SK-N-SH (cell line): ENCODE data around the gene ARMH4. TPM values are rescaled to one million over a fixed set of nuclear protein-coding genes. Genes with fewer than 3 reads are reported as not detected.

Source experiments
- CTCF ChIA-PET: fragments of 300-600, 350-600 bp; formaldehyde crosslinking; extraction: SDS; loops from one replicate; lab custom pipeline; 2021; lab: Yijun Ruan, JAX
- POLR2A ChIA-PET: fragments of 350-600 bp; sonication (Branson Sonifier 250); formaldehyde crosslinking; extraction: SDS; loops from one replicate; lab custom pipeline; 2020; ENCODE audit warnings: antibody characterized with exemption, inconsistent platforms; lab: Yijun Ruan, JAX
- DNase-seq: peaks from one replicate; pipeline ENCODE4 v3.0.0; 2012
- H2AFZ ChIP-seq: fragments of 200-600 bp; sonication (generic); 2 replicates; pipeline ENCODE4 v1.8.1; 2016; ENCODE audit warnings: antibody characterized with exemption, mild to moderate bottlenecking, low read depth
- H3F3A ChIP-seq: fragments of 200-600 bp; sonication (generic); replicated peaks from 2 replicates; pipeline ENCODE3; 2016; ENCODE audit warnings: antibody characterized with exemption, mild to moderate bottlenecking; ENCODE audit not compliant: insufficient read depth
- H3K27ac ChIP-seq, 2 experiments: fragments of 200-500 bp in 1 of 2; fragments of 200-600 bp in 1 of 2; sonication (Bioruptor generic) in 1 of 2; sonication (generic), shearing (Covaris generic) in 1 of 2; 2 replicates each; pipeline versions ENCODE4 v1.5.1 to v1.6.1; 2014 to 2016; ENCODE audit warnings: low read depth in 2 of 2, inconsistent platforms in 1 of 2, low read length in 1 of 2, mild to moderate bottlenecking in 1 of 2, mixed read lengths in 1 of 2
- H3K27me3 ChIP-seq: fragments of 200-600 bp; sonication (generic), shearing (Covaris generic); 2 replicates; pipeline ENCODE4 v1.6.1; 2016; ENCODE audit warnings: mixed run types; ENCODE audit not compliant: insufficient read depth
- H3K36me3 ChIP-seq, 2 experiments: fragments of 200-500 bp in 1 of 2; fragments of 200-600 bp in 1 of 2; sonication (Bioruptor generic) in 1 of 2; sonication (generic) in 1 of 2; replicated peaks in 1 of 2; 2 replicates each; pipeline versions ENCODE3 to v1.5.1; 2014 to 2016; ENCODE audit warnings: low read length in 1 of 2, mild to moderate bottlenecking in 1 of 2; ENCODE audit not compliant: insufficient read depth in 2 of 2, control insufficient read depth in 1 of 2
- H3K4me1 ChIP-seq, 2 experiments: fragments of 200-500 bp in 1 of 2; fragments of 200-600 bp in 1 of 2; sonication (Bioruptor generic) in 1 of 2; sonication (generic), shearing (Covaris generic) in 1 of 2; 2 replicates each; pipeline versions ENCODE4 v1.5.1 to v1.6.1; 2014 to 2016; ENCODE audit warnings: low read depth in 1 of 2, low read length in 1 of 2, mixed run types in 1 of 2; ENCODE audit not compliant: insufficient read depth in 2 of 2, control insufficient read depth in 1 of 2
- H3K4me2 ChIP-seq: fragments of 200-600 bp; sonication (generic), shearing (Covaris generic); 2 replicates; pipeline ENCODE4 v1.6.1; 2017; ENCODE audit warnings: mixed run types
- H3K4me3 ChIP-seq, 2 experiments: fragments of 200-500 bp in 1 of 2; fragments of 200-600 bp in 1 of 2; sonication (Bioruptor generic) in 1 of 2; sonication (generic), shearing (Covaris generic) in 1 of 2; 2 replicates each; pipeline versions ENCODE4 v1.5.1 to v1.8.1; 2014 to 2016; ENCODE audit warnings: low read depth in 2 of 2, inconsistent platforms in 1 of 2, low read length in 1 of 2, mild to moderate bottlenecking in 1 of 2, mixed read lengths in 1 of 2, moderate library complexity in 1 of 2
- H3K79me2 ChIP-seq: fragments of 200-600 bp; sonication (generic); 2 replicates; pipeline ENCODE4 v1.8.1; 2017; ENCODE audit warnings: mild to moderate bottlenecking; ENCODE audit not compliant: insufficient read depth
- H3K9ac ChIP-seq: fragments of 200-600 bp; sonication (generic); 2 replicates; pipeline ENCODE4 v1.6.1; 2017; ENCODE audit warnings: mixed run types
- H3K9me2 ChIP-seq: fragments of 200-600 bp; sonication (generic); 2 replicates; pipeline ENCODE4 v1.6.1; 2017; ENCODE audit warnings: mixed run types
- H3K9me3 ChIP-seq: fragments of 200-600 bp; sonication (generic); 2 replicates; pipeline ENCODE4 v1.6.1; 2017; ENCODE audit warnings: mixed run types, mild to moderate bottlenecking, moderate library complexity
- H4K20me1 ChIP-seq: fragments of 200-600 bp; sonication (generic); 2 replicates; pipeline ENCODE4 v1.6.1; 2017; ENCODE audit warnings: mild to moderate bottlenecking, mixed run types; ENCODE audit not compliant: insufficient read depth
- EP300 ChIP-seq, 2 experiments: IDR thresholded peaks; 2 replicates each; pipeline versions ENCODE4 v1.4.0 to v1.6.1; 2012; ENCODE audit warnings: borderline replicate concordance in 1 of 2, low read depth in 1 of 2, low read length in 1 of 2
- EZH2phosphoT487 ChIP-seq: fragments of 200-600 bp; sonication (generic); IDR thresholded peaks from 2 replicates; pipeline ENCODE4 v1.6.1; 2017; ENCODE audit warnings: low read depth, mixed run types, mild to moderate bottlenecking, antibody characterized with exemption, moderate library complexity, borderline replicate concordance
- FOXJ3 ChIP-seq: sonication (generic); formaldehyde crosslinking; IDR thresholded peaks from 2 replicates; pipeline ENCODE4 v1.5.1; 2020; ENCODE audit warnings: mild to moderate bottlenecking, missing genetic modification reagents
- GABPA ChIP-seq: IDR thresholded peaks from 2 replicates; pipeline ENCODE4 v1.4.0; 2012; ENCODE audit warnings: low read depth, mild to moderate bottlenecking
- GATA2 ChIP-seq: sonication (generic); formaldehyde crosslinking; IDR thresholded peaks from 2 replicates; pipeline ENCODE4 v1.5.0; 2020; ENCODE audit warnings: mild to moderate bottlenecking, missing genetic modification reagents
- NFIC ChIP-seq: IDR thresholded peaks from 2 replicates; pipeline ENCODE4 v1.4.0; 2012; ENCODE audit warnings: borderline replicate concordance
- POLR2AphosphoS5 ChIP-seq: IDR thresholded peaks from 2 replicates; pipeline ENCODE4 v1.6.1; 2012; ENCODE audit warnings: low read depth, low read length
- RAD21 ChIP-seq: IDR thresholded peaks from 2 replicates; pipeline ENCODE4 v1.6.1; 2012; ENCODE audit warnings: mild to moderate bottlenecking, low read length
- RCOR1 ChIP-seq: fragments of 150-350 bp; IDR thresholded peaks from 2 replicates; pipeline ENCODE4 v1.6.1; 2017; ENCODE audit warnings: antibody characterized with exemption, low read length
- RFX5 ChIP-seq: IDR thresholded peaks from 2 replicates; pipeline ENCODE4 v1.6.1; 2012; ENCODE audit warnings: mild to moderate bottlenecking, improper control_type of control experiment, low read length
- RXRA ChIP-seq: IDR thresholded peaks from 2 replicates; pipeline ENCODE4 v1.4.0; 2012; ENCODE audit warnings: low read depth, mild to moderate bottlenecking, borderline replicate concordance
- SMC3 ChIP-seq: IDR thresholded peaks from 2 replicates; pipeline ENCODE4 v1.6.1; 2012; ENCODE audit warnings: low read depth, low read length, improper control_type of control experiment
- TEAD4 ChIP-seq: IDR thresholded peaks from 2 replicates; pipeline ENCODE4 v1.4.0; 2012; ENCODE audit warnings: mild to moderate bottlenecking, borderline replicate concordance; ENCODE audit not compliant: insufficient read depth
- WGBS: methylation state at CpG from one replicate; pipeline ENCODE4 v1.1.6; 2017; ENCODE audit warnings: low lambda C conversion rate; 5-methylcytosine and 5-hydroxymethylcytosine counted together
- polyA plus RNA-seq, 3 experiments: library from polyadenylated mRNA; depleted of rRNA; stranded (reverse); fragments of >200 nt; gene quantifications; 2 replicates each; pipeline ENCODE4 v1.2.3, GENCODE V29; 2012
- TF ChIP-seq, protein P1 (sequence below): IDR thresholded peaks from 2 replicates; pipeline ENCODE4; 2012

Gene ARMH4
- polyA plus RNA-seq, 1 of the 3 experiments (the other 2 are of a cell fraction) = 0.39 TPM

DNA sequence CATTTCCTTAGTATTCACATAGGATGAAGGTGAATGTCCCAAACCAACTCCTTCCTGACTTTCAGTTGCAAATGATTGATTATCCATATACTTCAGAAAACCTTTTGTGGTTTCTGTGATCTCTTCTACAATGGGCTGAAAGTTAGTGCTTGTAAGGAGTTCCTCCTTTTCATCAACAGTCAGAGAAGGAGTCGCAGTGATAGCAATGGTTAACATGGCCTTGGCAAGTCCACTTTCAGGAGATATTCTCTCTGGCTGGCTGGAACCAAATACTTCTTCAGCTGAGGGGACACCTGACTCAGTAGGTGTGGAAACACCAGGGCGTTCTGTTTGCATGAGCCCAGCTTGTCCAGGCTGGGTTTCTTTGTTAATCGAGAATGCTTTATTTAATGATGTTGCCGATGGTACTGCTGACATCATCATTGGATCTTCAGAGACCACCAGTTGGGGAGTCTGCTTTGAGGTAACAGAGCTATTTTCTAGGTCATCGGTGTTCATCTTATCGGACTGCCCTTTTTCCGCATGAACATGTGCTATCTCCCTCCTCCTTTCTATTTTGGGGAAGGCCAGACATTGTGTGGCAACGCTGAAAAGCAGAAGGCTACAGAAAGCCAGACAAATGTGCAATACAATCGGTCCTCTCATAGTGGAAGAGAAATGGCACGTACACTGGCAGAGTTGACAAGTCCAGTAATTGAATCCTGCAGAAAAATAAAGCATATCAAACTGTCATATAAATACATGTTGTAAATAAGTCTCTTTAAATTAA lies 13.1 kb downstream of the ARMH4 start:
- no peaks in the 10 kb centered on the region for H3K9me2 ChIP-seq
- no peak overlapping the region for H3K4me2 ChIP-seq
- POLR2A ChIA-PET = no interaction called here
- H3K4me3 ChIP-seq = no peak overlapping the region
- H3K27me3 ChIP-seq = 0 out of 2 replicates have a peak, but pooled peaks cover 2% of the 10 kb centered on the region
- DNase-seq = no peak
- H3K36me3 ChIP-seq = no peaks in the 10 kb centered on the region
- no peaks in the 10 kb centered on the region for H3F3A ChIP-seq
- no peak overlapping the region for H3K9ac ChIP-seq
- H2AFZ ChIP-seq = no peak overlapping the region
- H3K27ac ChIP-seq = no peak overlapping the region
- H3K4me1 ChIP-seq = no peaks in the 10 kb centered on the region
- H4K20me1 ChIP-seq = no peaks in the 10 kb centered on the region
- CTCF ChIA-PET = no interaction called here
- H3K79me2 ChIP-seq = no peaks in the 10 kb centered on the region
- no peak for TF ChIP-seq TEAD4
- TF ChIP-seq EP300 (IDR thresholded peaks at IDR 0.05; ENCODE audit: borderline replicate concordance in 1 of 2, low read depth in 1 of 2, low read length in 1 of 2) = no peak
- TF ChIP-seq RXRA = no peak
- TF ChIP-seq NFIC = no peak
- TF ChIP-seq, protein P1, sequence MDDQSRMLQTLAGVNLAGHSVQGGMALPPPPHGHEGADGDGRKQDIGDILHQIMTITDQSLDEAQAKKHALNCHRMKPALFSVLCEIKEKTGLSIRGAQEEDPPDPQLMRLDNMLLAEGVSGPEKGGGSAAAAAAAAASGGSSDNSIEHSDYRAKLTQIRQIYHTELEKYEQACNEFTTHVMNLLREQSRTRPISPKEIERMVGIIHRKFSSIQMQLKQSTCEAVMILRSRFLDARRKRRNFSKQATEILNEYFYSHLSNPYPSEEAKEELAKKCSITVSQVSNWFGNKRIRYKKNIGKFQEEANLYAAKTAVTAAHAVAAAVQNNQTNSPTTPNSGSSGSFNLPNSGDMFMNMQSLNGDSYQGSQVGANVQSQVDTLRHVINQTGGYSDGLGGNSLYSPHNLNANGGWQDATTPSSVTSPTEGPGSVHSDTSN = no peak
- TF ChIP-seq RFX5 = no peak
- TF ChIP-seq EZH2phosphoT487 = no peak
- TF ChIP-seq GABPA = no peak
- TF ChIP-seq SMC3 = no peak
- no peak for TF ChIP-seq GATA2 (CRISPR knock-in tag)
- TF ChIP-seq RAD21 = no peak
- TF ChIP-seq, all 33 proteins: peak for 0
- H3K9me3 ChIP-seq = no peaks in the 10 kb centered on the region
- 56% methylated on average over 10 of the region's 10 CpGs for WGBS

DNA sequence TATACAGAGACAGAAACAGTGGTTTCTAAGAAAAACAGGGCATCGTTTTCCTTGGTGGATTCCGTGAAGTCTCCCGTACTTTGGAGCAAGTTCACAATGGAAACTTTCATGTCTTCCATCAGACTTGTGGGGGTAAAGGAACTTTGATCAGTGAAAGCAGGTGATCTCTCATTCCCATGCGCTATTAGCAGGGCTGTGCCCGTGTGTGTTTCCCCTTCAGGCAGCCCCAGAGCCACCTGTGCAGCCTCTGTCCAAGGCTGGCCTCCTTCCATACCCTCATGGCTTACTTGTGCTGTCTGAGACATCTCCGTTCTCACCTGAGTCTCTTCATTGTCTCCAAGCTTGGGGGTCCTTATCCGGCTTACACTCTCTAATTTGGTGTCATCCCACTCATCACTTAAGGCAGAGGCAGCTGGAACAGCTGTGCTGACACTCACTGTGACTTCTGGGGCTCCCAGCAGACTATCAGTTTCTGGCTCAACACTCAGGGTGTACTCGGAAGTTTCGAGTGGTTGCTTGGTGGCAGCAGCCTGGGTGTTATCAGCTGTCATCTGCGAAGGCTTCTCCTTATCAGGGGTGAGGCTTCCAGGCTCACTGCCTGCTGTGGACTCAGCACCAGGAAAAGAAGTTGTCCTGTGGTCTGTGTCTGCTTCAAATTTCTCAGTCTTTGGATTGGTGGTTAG lies 13.8 kb downstream of the ARMH4 start:
- TF ChIP-seq RCOR1 = no peak
- no peak for TF ChIP-seq GABPA
- TF ChIP-seq POLR2AphosphoS5 = no peak
- TF ChIP-seq FOXJ3 (CRISPR knock-in tag) = no peak
- TF ChIP-seq RXRA = no peak
- Histone ChIP-seq H3K4me2 (no peak overlapping the region), H3F3A (no peaks in the 10 kb centered on the region), H3K36me3 (no peaks in the 10 kb centered on the region), H3K9me2 (no peaks in the 10 kb centered on the region), H3K9ac (no peak overlapping the region), H3K9me3 (no peaks in the 10 kb centered on the region), H3K27me3 (no peaks in the 10 kb centered on the region), H3K4me1 (no peaks in the 10 kb centered on the region; a peak in 1 of 4 replicates), H2AFZ (no peak overlapping the region), H4K20me1 (no peaks in the 10 kb centered on the region), H3K79me2 (no peaks in the 10 kb centered on the region), H3K4me3 (no peak overlapping the region), H3K27ac (no peak overlapping the region)
- WGBS = 37% methylated on average over 8 of the region's 10 CpGs
- POLR2A ChIA-PET = no interaction called here
- DNase-seq = no peak
- CTCF ChIA-PET = no interaction called here
